Vagina (tissue), 2 donors: ENCODE data around the gene CCDC183. TPM values are rescaled to one million over a fixed set of nuclear protein-coding genes. Genes with fewer than 3 reads are reported as not detected.
"Not testable (repeated sequence)": the region's sequence is repeated elsewhere in the genome, so short reads cannot be mapped to it uniquely, and the experiment has no call there.

Experiments used
- DNase-seq, 2 donors: peaks; one replicate each; pipeline ENCODE4 v3.0.0-alpha.2; 2017; ENCODE audit errors: extremely low spot score in 2 of 2
- H3K27ac ChIP-seq: fragments of 200-600 bp; sonication (generic); one replicate; pipeline ENCODE4 v1.5.1; 2019
- H3K27me3 ChIP-seq: fragments of 200-600 bp; sonication (generic); one replicate; pipeline ENCODE4 v1.5.1; 2019
- H3K36me3 ChIP-seq, 2 donors: fragments of 200-600 bp; sonication (generic); one replicate each; pipeline ENCODE4 v1.5.1; 2017 to 2019
- H3K4me1 ChIP-seq: fragments of 200-600 bp; sonication (generic); one replicate; pipeline ENCODE4 v1.5.1; 2019
- H3K4me3 ChIP-seq, 2 donors: fragments of 200-600 bp; sonication (generic); 1 replicate in 1 of 2; 2 replicates in 1 of 2; pipeline ENCODE4 v1.5.1; 2016 to 2019
- H3K9me3 ChIP-seq: fragments of 200-600 bp; sonication (generic); one replicate; pipeline ENCODE4 v1.5.1; 2019
- CTCF ChIP-seq, 3 experiments: fragments of 450-650 bp in 2 of 3; fragments of 200-600 bp in 1 of 3; sonication (generic) in 1 of 3; IDR thresholded peaks; one replicate each; pipeline ENCODE4 v1.5.1; 2017 to 2019; ENCODE audit warnings: antibody characterized with exemption in 3 of 3, mild to moderate bottlenecking in 2 of 3, moderate library complexity in 2 of 3
- POLR2A ChIP-seq, 2 donors: fragments of 450-650 bp; IDR thresholded peaks; one replicate each; pipeline ENCODE4 v1.6.1; 2017; ENCODE audit warnings: antibody characterized with exemption in 2 of 2, mild to moderate bottlenecking in 2 of 2, moderate library complexity in 2 of 2
- POLR2AphosphoS5 ChIP-seq, 2 donors: sonication (generic); formaldehyde crosslinking; IDR thresholded peaks; one replicate each; pipeline ENCODE4 v1.9.0; 2017; ENCODE audit warnings: antibody characterized with exemption in 2 of 2, mild to moderate bottlenecking in 2 of 2, low read depth in 1 of 2; ENCODE audit not compliant: insufficient read depth in 1 of 2
- intact Hi-C: fragments of 100-400 bp; cut with DNase I; formaldehyde crosslinking; loops from one replicate; pipeline ENCODE4 v1.15.1; 2023
- total RNA-seq: library from RNA; depleted of rRNA; stranded (reverse); fragments of >200 nt; gene quantifications from one replicate; pipeline ENCODE4 v1.2.3, GENCODE V29; 2016

CCDC183 gene
- total RNA-seq, 1 donor from 2014 or later = not detected

DNA sequence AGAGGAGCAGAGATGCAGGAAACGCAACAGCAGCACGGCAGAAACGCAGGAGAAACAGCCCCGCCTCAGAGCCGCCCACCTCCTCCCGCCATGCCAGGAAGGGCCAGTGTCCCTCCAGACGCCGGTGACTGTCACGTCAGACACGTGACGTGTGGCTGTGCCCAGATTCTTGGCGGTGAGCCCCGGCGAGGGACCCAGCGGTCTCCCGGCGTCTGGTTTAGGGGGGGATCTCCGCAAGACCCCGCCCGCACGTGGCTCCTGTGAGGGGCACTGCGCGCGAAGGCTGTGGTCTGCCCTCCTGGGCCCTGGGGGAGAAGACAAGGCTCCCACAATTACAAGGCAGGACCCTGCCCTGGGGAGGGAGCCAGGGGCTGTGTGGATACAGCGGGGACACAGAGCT is 35.7 kb upstream of the CCDC183 start:
- intact Hi-C loops = no loop called here
- no peak overlapping the region for H3K27ac ChIP-seq
- DNase-seq = no peak
- peaks cover 6% of the 10 kb centered on the region for H3K9me3 ChIP-seq
- no peak for TF ChIP-seq POLR2AphosphoS5 (IDR thresholded peaks at IDR 0.05; ENCODE audit: insufficient read depth in 1 of 2, low read depth in 1 of 2)
- no peak for TF ChIP-seq POLR2A (IDR thresholded peaks at IDR 0.05)
- TF ChIP-seq CTCF (IDR thresholded peaks at IDR 0.05) = no peak
- H3K4me3 ChIP-seq = no peak overlapping the region
- peaks cover 5% of the 10 kb centered on the region for H3K4me1 ChIP-seq
- H3K36me3 ChIP-seq = no peaks in the 10 kb centered on the region
- no peaks in the 10 kb centered on the region for H3K27me3 ChIP-seq

DNA sequence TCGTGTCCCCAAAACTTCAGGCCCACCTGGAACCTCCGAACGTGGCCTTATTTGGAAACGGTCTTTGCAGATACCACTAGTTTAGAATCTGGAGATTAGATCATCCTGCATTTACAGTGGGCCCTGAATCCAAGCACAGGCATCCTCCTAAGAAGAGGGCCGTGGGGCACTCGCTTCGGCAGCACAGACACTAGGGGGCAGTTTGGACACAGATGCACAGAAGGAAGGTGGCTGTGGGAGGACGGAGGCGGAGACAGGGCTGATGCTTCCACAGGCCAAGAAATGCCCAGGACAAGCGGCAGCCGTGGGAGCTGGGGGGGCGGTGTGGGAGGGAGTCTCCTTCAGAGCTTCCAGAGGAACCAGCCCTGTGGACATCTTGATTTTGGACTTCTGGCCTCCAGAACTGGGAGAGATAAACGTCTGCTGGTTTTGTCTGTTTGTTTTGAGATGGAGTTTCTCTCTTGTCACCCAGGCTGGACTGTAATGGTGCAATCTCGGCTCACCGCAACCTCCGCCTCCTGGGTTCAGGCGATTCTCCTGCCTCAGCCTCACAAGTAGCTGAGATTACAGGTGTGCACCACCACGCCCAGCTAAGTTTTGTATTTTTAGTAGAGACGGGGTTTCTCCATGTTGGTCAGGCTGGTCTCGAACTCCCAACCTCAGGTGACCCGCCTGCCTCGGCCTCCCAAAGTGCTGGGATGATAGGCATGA is 35.1 kb upstream of the CCDC183 start:
- H3K9me3 ChIP-seq, H3K27ac ChIP-seq, H3K4me3 ChIP-seq, H3K36me3 ChIP-seq, H3K27me3 ChIP-seq, DNase-seq, H3K4me1 ChIP-seq, intact Hi-C loops: not testable (repeated sequence)

GRCh38 chr9:136761545-136761981 is 34.6 kb upstream of the CCDC183 start:
- Histone ChIP-seq H3K27ac (no peak overlapping the region), H3K4me3 (no peak overlapping the region), H3K27me3 (no peaks in the 10 kb centered on the region), H3K4me1 (peaks cover 5% of the 10 kb centered on the region), H3K9me3 (no peaks in the 10 kb centered on the region), H3K36me3 (no peaks in the 10 kb centered on the region)
- DNase-seq = no peak
- TF ChIP-seq CTCF (IDR thresholded peaks at IDR 0.05) (no peak), POLR2AphosphoS5 (IDR thresholded peaks at IDR 0.05; ENCODE audit: insufficient read depth in 1 of 2, low read depth in 1 of 2) (no peak), POLR2A (IDR thresholded peaks at IDR 0.05) (no peak)
- intact Hi-C loops = no loop called here

GRCh38 chr9:136762221-136762691 is 33.9 kb upstream of the CCDC183 start:
- Histone ChIP-seq H3K27ac (no peak overlapping the region), H3K9me3 (no peaks in the 10 kb centered on the region), H3K4me3 (no peak overlapping the region), H3K36me3 (no peaks in the 10 kb centered on the region), H3K4me1 (peaks cover 5% of the 10 kb centered on the region), H3K27me3 (no peaks in the 10 kb centered on the region)
- TF ChIP-seq POLR2A (IDR thresholded peaks at IDR 0.05) (no peak), CTCF (IDR thresholded peaks at IDR 0.05) (no peak), POLR2AphosphoS5 (IDR thresholded peaks at IDR 0.05; ENCODE audit: insufficient read depth in 1 of 2, low read depth in 1 of 2) (no peak)
- DNase-seq = no peak
- intact Hi-C loops = no loop called here

DNA sequence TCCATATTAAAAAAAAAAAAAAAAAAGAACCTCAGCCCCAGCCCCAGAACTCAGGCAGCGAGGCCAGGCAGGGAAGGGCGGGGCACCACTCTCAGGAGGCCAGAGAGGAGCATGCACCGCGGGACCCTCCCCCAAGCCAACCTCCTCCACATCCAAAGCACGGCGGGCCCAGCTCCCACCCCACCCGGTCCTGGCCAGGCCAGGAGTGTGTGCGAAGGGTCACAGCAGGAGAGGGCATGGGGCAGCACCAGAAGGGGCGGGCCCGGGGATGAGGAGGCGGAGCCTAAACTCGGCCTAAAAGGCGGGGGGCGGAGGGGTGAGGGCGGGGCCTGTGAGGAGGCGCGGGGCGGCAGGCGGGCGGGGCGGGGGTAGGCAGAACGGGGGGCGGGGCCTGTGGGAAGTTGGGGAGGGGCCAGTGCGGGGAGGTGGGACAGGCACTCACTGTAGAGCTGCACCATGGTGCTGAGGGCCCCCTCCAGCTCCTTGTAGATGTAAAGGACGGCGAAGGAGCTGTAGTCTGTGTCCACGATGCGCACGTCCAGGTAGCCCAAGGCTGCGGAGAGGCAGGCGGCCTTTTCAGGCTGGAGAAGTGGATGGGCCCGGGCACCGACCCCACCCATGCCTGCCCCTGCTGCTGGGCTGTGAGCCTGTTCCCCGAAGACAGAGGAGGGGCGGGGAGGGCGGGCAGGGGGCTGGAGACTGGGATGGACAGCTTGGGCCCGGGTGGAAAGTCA is 33.1 kb upstream of the CCDC183 start:
- no peaks in the 10 kb centered on the region for H3K27me3 ChIP-seq
- DNase-seq = no peak

More for the DNA sequence above, 33.1 kb upstream of the CCDC183 start:
- H3K9me3 ChIP-seq = no peaks in the 10 kb centered on the region
- H3K4me3 ChIP-seq = no peak overlapping the region
- H3K4me1 ChIP-seq = peaks cover 5% of the 10 kb centered on the region
- TF ChIP-seq CTCF (IDR thresholded peaks at IDR 0.05) = no peak
- no peak for TF ChIP-seq POLR2AphosphoS5 (IDR thresholded peaks at IDR 0.05; ENCODE audit: insufficient read depth in 1 of 2, low read depth in 1 of 2)
- no peak for TF ChIP-seq POLR2A (IDR thresholded peaks at IDR 0.05)
- intact Hi-C loops = no loop called here
- H3K27ac ChIP-seq = no peak overlapping the region
- H3K36me3 ChIP-seq = no peaks in the 10 kb centered on the region
